ENCODE data around the gene KCNE5. TPM values are rescaled to one million over a fixed set of nuclear protein-coding genes. Genes with fewer than 3 reads are reported as not detected.

Gene KCNE5
- total RNA-seq, 1 experiment from 2014 or later, result 2.2 TPM

GRCh38 chrX:109614951-109615350 lies 10.0 kb downstream of the KCNE5 start (continued):
- TF ChIP-seq ATF2 (CRISPR knock-in tag; IDR thresholded peaks at IDR 0.05; ENCODE audit: borderline replicate concordance, low read depth), result no peak

- CTCF ChIA-PET, result no interaction called here
- H3K9me3 Mint-ChIP-seq, result peaks cover 10% of the 10 kb centered on the region
- no peak for ATAC-seq
- peaks cover 23% of the 10 kb centered on the region for H3K4me1 Mint-ChIP-seq
- POLR2A ChIA-PET, result no interaction called here
- no peak for DNase-seq (ENCODE audit: low spot score)
- H3K27me3 Mint-ChIP-seq (ENCODE audit: low read depth), result peaks cover 14% of the 10 kb centered on the region
- H3K36me3 Mint-ChIP-seq, result no peaks in the 10 kb centered on the region
- H3K27ac Mint-ChIP-seq, result no peak overlapping the region
- TF ChIP-seq JAZF1 (CRISPR knock-in tag; IDR thresholded peaks at IDR 0.05) (no peak), PRDM15 (CRISPR knock-in tag; IDR thresholded peaks at IDR 0.05) (no peak), MYBL2 (CRISPR knock-in tag; IDR thresholded peaks at IDR 0.05) (no peak), ZNF416 (CRISPR knock-in tag; IDR thresholded peaks at IDR 0.05) (no peak), ATF1 (CRISPR knock-in tag; IDR thresholded peaks at IDR 0.05) (no peak), FOXP4 (CRISPR knock-in tag; IDR thresholded peaks at IDR 0.05) (no peak), KAT7 (CRISPR knock-in tag; IDR thresholded peaks at IDR 0.05; ENCODE audit: borderline replicate concordance) (no peak), CBFB (CRISPR knock-in tag; IDR thresholded peaks at IDR 0.05; ENCODE audit: low read depth) (no peak), EMX1 (CRISPR knock-in tag; IDR thresholded peaks at IDR 0.05) (no peak)
- TF ChIP-seq, protein P1, sequence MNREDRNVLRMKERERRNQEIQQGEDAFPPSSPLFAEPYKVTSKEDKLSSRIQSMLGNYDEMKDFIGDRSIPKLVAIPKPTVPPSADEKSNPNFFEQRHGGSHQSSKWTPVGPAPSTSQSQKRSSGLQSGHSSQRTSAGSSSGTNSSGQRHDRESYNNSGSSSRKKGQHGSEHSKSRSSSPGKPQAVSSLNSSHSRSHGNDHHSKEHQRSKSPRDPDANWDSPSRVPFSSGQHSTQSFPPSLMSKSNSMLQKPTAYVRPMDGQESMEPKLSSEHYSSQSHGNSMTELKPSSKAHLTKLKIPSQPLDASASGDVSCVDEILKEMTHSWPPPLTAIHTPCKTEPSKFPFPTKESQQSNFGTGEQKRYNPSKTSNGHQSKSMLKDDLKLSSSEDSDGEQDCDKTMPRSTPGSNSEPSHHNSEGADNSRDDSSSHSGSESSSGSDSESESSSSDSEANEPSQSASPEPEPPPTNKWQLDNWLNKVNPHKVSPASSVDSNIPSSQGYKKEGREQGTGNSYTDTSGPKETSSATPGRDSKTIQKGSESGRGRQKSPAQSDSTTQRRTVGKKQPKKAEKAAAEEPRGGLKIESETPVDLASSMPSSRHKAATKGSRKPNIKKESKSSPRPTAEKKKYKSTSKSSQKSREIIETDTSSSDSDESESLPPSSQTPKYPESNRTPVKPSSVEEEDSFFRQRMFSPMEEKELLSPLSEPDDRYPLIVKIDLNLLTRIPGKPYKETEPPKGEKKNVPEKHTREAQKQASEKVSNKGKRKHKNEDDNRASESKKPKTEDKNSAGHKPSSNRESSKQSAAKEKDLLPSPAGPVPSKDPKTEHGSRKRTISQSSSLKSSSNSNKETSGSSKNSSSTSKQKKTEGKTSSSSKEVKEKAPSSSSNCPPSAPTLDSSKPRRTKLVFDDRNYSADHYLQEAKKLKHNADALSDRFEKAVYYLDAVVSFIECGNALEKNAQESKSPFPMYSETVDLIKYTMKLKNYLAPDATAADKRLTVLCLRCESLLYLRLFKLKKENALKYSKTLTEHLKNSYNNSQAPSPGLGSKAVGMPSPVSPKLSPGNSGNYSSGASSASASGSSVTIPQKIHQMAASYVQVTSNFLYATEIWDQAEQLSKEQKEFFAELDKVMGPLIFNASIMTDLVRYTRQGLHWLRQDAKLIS (CRISPR knock-in tag; IDR thresholded peaks at IDR 0.05; ENCODE audit: borderline replicate concordance), result no peak
- TF ChIP-seq, protein P2, sequence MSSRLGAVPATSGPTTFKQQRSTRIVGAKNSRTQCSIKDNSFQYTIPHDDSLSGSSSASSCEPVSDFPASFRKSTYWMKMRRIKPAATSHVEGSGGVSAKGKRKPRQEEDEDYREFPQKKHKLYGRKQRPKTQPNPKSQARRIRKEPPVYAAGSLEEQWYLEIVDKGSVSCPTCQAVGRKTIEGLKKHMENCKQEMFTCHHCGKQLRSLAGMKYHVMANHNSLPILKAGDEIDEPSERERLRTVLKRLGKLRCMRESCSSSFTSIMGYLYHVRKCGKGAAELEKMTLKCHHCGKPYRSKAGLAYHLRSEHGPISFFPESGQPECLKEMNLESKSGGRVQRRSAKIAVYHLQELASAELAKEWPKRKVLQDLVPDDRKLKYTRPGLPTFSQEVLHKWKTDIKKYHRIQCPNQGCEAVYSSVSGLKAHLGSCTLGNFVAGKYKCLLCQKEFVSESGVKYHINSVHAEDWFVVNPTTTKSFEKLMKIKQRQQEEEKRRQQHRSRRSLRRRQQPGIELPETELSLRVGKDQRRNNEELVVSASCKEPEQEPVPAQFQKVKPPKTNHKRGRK (CRISPR knock-in tag; IDR thresholded peaks at IDR 0.05; ENCODE audit: borderline replicate concordance), result no peak
- no peak overlapping the region for H3K4me3 Mint-ChIP-seq
Observed at GRCh38 chrX:109601486-109601885, 23.5 kb downstream of the KCNE5 start.
